ENCODE data around the gene CDSN. TPM values are rescaled to one million over a fixed set of nuclear protein-coding genes. Genes with fewer than 3 reads are reported as not detected.

CDSN gene
- total RNA-seq, 1 experiment from 2014 or later = 0.12 TPM

DNA sequence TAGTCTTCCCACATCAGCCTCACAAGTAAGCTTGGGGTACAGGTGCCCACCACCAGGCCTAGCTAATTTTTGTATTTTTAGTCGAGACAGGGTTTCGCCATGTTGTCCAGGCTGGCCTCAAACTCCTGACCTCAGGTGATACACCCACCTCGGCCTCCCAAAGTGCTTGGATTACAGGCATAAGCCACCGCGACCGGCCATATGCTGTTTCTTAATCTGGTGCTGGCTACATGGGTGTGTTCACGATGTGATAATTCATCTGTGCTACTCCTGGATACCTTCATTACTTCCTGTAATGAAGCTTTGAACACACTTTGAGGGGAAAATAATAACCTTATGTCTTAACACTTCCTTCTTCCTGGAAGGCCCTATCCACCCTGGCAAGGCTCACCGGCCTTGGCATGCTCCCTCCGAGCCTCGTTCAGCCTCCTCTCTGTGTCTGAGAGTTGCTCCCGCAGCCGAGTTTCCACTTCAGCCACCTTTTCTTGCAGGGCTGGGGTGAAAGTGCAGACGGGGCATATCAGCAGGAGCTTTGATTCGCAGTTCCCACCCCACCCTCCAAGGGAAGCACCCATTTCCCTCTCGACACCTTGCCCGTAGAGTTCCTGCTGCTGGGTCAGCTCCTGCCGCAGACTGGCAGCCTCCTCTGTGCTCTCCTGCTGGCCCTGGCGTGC lies 24.2 kb upstream of the CDSN start:
- BruUV-seq (replicated peaks) = no TSS peak
- intact Hi-C loops (cut with micrococcal nuclease) = no loop called here

DNA sequence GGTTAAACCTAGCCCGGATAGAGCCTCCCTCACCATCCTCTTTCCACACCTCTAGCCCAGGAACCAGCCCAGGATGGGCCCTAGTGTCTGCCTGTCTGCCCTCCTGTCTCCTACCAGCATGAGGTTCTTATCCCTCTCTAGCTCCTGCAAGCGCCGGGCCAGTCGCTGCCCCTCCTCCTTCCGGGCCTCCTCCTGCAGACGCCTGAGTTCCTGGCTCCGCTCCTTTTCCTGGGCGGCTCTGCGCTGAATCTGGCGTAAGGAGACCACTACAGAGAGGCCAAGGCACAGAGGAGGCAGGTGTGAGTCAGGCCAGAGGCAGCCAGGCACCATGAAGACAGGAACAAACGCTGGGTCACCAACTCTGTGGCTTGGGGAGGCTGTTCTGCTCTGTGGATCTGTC lies 22.9 kb upstream of the CDSN start:
- intact Hi-C loops (cut with micrococcal nuclease) = no loop called here
- no peaks in the 10 kb centered on the region for H3K79me2 ChIP-seq (ENCODE audit: insufficient read depth, low read length)
- ChIA-PET POLR2A (no interaction called here), RAD21 (ENCODE audit: low non-redundant PET in 1 of 2, low total read pairs in 2 of 2, uncharacterized antibody in 2 of 2, unreplicated experiment in 2 of 2) (no interaction called here), CTCF (no interaction called here)
- H4K20me1 ChIP-seq (ENCODE audit: insufficient read depth) = no peaks in the 10 kb centered on the region
- ATAC-seq (no peak), DNase-seq (ENCODE audit: low read depth, low spot score) (no peak)
- no TSS peak for BruUV-seq (replicated peaks)
- H3K27ac ChIP-seq (ENCODE audit: low read depth, low read length) = no peak overlapping the region
- H3K9me2 ChIP-seq (ENCODE audit: insufficient read depth) = no peaks in the 10 kb centered on the region
- no peak overlapping the region for H3K4me2 ChIP-seq (ENCODE audit: low read length)
- H3K4me1 ChIP-seq (ENCODE audit: control insufficient read depth in 1 of 2, insufficient read depth in 2 of 2, low read length in 2 of 2) = peaks cover 0 to 7% of the 10 kb centered on the region in 2 experiments; a peak in 1 of 4 replicates
- H3K9me3 ChIP-seq (ENCODE audit: control insufficient read depth in 1 of 2, insufficient read depth in 1 of 2, low read depth in 1 of 2, low read length in 2 of 2) = no peaks in the 10 kb centered on the region
- TF ChIP-seq CBX3 (IDR thresholded peaks at IDR 0.05; ENCODE audit: low read depth) = no peak
- no peak for TF ChIP-seq EZH2 (IDR thresholded peaks at IDR 0.05)
- TF ChIP-seq JUND (IDR thresholded peaks at IDR 0.05) = no peak
- no peak for TF ChIP-seq TCF7L2 (IDR thresholded peaks at IDR 0.05; ENCODE audit: borderline replicate concordance, extremely low read depth, insufficient read depth, insufficient read length)
- no peak for TF ChIP-seq SP1 (IDR thresholded peaks at IDR 0.05; ENCODE audit: low read depth)
- TF ChIP-seq, protein P1, sequence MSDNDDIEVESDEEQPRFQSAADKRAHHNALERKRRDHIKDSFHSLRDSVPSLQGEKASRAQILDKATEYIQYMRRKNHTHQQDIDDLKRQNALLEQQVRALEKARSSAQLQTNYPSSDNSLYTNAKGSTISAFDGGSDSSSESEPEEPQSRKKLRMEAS (IDR thresholded peaks at IDR 0.05) = no peak
- TF ChIP-seq SIN3A (IDR thresholded peaks at IDR 0.05; ENCODE audit: low read depth) = no peak
- no peak for TF ChIP-seq ZNF274 (IDR thresholded peaks at IDR 0.05; ENCODE audit: low read depth, low read length)
- no peak for TF ChIP-seq FOSL1 (IDR thresholded peaks at IDR 0.05; ENCODE audit: low read depth)
- peaks cover 0 to 3% of the 10 kb centered on the region in 2 experiments; a peak in 1 of 4 replicates for H3K36me3 ChIP-seq (ENCODE audit: control insufficient read depth in 1 of 2, insufficient read depth in 2 of 2, low read length in 2 of 2)
- H3K27me3 ChIP-seq (ENCODE audit: insufficient read depth, low read length) = no peaks in the 10 kb centered on the region
- H2AFZ ChIP-seq (ENCODE audit: low read depth, low read length, poor library complexity, severe bottlenecking) = no peak overlapping the region
- H3K4me3 ChIP-seq (replicated peaks in 1 of 2; ENCODE audit: low read depth in 1 of 2, low read length in 2 of 2) = no peak overlapping the region
- H3K9ac ChIP-seq (ENCODE audit: low read length) = no peak overlapping the region

More for the DNA sequence above, 24.2 kb upstream of the CDSN start:
- ChIA-PET POLR2A (no interaction called here), CTCF (no interaction called here), RAD21 (ENCODE audit: low non-redundant PET in 1 of 2, low total read pairs in 2 of 2, uncharacterized antibody in 2 of 2, unreplicated experiment in 2 of 2) (no interaction called here)
- no peaks in the 10 kb centered on the region for H3K9me2 ChIP-seq (ENCODE audit: insufficient read depth)
- H3K4me1 ChIP-seq (ENCODE audit: control insufficient read depth in 1 of 2, insufficient read depth in 2 of 2, low read length in 2 of 2) = no peaks in the 10 kb centered on the region
- no peaks in the 10 kb centered on the region for H4K20me1 ChIP-seq (ENCODE audit: insufficient read depth)
- no peaks in the 10 kb centered on the region for H3K27me3 ChIP-seq (ENCODE audit: insufficient read depth, low read length)
- peaks cover 0 to 3% of the 10 kb centered on the region in 2 experiments; a peak in 1 of 4 replicates for H3K36me3 ChIP-seq (ENCODE audit: control insufficient read depth in 1 of 2, insufficient read depth in 2 of 2, low read length in 2 of 2)
- H3K27ac ChIP-seq (ENCODE audit: low read depth, low read length) = no peak overlapping the region
- TF ChIP-seq EGR1 (IDR thresholded peaks at IDR 0.05; ENCODE audit: low read depth) (no peak), CEBPB (IDR thresholded peaks at IDR 0.05; ENCODE audit: low read depth) (no peak), JUND (IDR thresholded peaks at IDR 0.05) (no peak)
- TF ChIP-seq, protein P2, sequence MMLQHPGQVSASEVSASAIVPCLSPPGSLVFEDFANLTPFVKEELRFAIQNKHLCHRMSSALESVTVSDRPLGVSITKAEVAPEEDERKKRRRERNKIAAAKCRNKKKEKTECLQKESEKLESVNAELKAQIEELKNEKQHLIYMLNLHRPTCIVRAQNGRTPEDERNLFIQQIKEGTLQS (IDR thresholded peaks at IDR 0.05) = no peak
- DNase-seq (ENCODE audit: low read depth, low spot score) (no peak), ATAC-seq (no peak)
- no peak overlapping the region for H3K4me3 ChIP-seq (replicated peaks in 1 of 2; ENCODE audit: low read depth in 1 of 2, low read length in 2 of 2)
- no peak overlapping the region for H2AFZ ChIP-seq (ENCODE audit: low read depth, low read length, poor library complexity, severe bottlenecking)
- no peak overlapping the region for H3K9ac ChIP-seq (ENCODE audit: low read length)
- H3K4me2 ChIP-seq (ENCODE audit: low read length) = no peak overlapping the region
- H3K79me2 ChIP-seq (ENCODE audit: insufficient read depth, low read length) = no peaks in the 10 kb centered on the region
- no peaks in the 10 kb centered on the region for H3K9me3 ChIP-seq (ENCODE audit: control insufficient read depth in 1 of 2, insufficient read depth in 1 of 2, low read depth in 1 of 2, low read length in 2 of 2)
